Measurements from ENCODE around the gene AGBL4.

Gene AGBL4

DNA sequence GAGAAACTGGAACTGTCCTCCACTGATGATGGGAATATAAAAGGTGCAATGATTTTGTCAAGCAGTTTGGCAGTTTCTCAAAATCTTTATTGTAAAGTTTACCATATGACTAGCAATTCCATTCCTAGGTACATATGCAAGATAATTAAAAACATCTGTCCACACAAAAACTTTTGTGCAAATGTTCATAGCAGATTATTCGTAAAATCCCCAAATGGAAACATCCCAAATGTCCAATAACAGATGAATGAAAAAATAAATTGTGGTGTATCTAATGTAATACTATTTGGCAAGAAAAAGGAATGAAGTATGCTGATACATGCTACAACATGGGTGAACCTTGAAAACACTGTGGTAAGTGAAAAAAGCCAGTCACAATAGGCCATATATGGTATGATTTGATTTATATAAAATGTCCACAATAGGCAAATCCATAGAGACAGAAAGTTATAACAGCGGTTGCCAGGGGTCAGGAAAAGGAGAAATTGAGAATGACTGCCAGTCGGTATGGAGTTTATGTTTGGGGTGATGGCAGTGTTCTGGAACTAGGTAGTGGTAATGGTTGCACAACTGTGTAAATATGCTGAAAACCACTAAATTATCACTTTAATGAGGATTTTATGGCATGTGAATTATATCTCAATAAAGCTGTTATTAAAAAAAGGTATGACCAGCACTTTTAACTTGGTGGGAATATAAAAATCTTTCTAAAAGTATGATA, 1165.4 kb downstream of the AGBL4 start:
- Histone ChIP-seq H2AFZ (ENCODE audit: low read length) (no peak overlapping the region), H3K4me2 (ENCODE audit: low read length) (no peak overlapping the region), H3K4me1 (ENCODE audit: insufficient read depth, low read length, severe bottlenecking) (no peaks in the 10 kb centered on the region), H3K9me3 (ENCODE audit: low read length) (no peaks in the 10 kb centered on the region), H3K4me3 (ENCODE audit: low read depth, low read length, poor library complexity, severe bottlenecking) (no peak overlapping the region), H3K79me2 (ENCODE audit: insufficient read depth, low read length) (no peaks in the 10 kb centered on the region), H4K20me1 (ENCODE audit: insufficient read depth, low read length) (no peaks in the 10 kb centered on the region), H3K9me2 (ENCODE audit: low read depth, low read length) (no peaks in the 10 kb centered on the region), H3K36me3 (ENCODE audit: insufficient read depth, low read length) (no peaks in the 10 kb centered on the region), H3K27ac (ENCODE audit: low read depth, low read length, poor library complexity, severe bottlenecking) (no peak overlapping the region), H3F3A (ENCODE audit: insufficient read depth, low read length) (no peaks in the 10 kb centered on the region), H3K9ac (ENCODE audit: low read length) (no peak overlapping the region), H3K27me3 (ENCODE audit: insufficient read depth, low read length) (no peaks in the 10 kb centered on the region)
- TF ChIP-seq EZH2 (IDR thresholded peaks at IDR 0.05; ENCODE audit: borderline replicate concordance, low read length): no peak
- TF ChIP-seq, protein P1, sequence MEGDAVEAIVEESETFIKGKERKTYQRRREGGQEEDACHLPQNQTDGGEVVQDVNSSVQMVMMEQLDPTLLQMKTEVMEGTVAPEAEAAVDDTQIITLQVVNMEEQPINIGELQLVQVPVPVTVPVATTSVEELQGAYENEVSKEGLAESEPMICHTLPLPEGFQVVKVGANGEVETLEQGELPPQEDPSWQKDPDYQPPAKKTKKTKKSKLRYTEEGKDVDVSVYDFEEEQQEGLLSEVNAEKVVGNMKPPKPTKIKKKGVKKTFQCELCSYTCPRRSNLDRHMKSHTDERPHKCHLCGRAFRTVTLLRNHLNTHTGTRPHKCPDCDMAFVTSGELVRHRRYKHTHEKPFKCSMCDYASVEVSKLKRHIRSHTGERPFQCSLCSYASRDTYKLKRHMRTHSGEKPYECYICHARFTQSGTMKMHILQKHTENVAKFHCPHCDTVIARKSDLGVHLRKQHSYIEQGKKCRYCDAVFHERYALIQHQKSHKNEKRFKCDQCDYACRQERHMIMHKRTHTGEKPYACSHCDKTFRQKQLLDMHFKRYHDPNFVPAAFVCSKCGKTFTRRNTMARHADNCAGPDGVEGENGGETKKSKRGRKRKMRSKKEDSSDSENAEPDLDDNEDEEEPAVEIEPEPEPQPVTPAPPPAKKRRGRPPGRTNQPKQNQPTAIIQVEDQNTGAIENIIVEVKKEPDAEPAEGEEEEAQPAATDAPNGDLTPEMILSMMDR (IDR thresholded peaks at IDR 0.05; ENCODE audit: low read length): no peak

DNA sequence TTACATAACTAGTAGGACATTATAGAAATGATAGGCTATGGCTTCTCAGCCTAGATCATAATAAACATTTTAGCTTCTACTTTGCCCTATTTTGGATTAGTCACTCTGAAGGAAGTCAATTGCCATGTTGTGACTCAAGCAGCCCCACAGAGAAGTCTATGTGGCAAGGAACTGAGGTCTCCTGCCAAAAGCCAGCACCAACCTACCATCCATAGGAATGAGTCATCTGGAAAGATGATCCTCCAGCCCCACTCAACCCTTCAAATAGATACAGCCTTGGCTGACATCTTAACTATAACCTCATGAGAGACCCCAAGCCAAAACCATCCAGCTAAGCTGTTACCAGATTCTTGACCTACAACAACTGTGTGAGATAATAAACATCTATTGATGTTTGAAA, 1170.7 kb downstream of the AGBL4 start:
- Histone ChIP-seq H3K36me3 (ENCODE audit: insufficient read depth, low read length) (no peaks in the 10 kb centered on the region), H4K20me1 (ENCODE audit: insufficient read depth, low read length) (no peaks in the 10 kb centered on the region), H3K27ac (ENCODE audit: low read depth, low read length, poor library complexity, severe bottlenecking) (no peak overlapping the region), H3K9me3 (ENCODE audit: low read length) (no peaks in the 10 kb centered on the region), H3K4me1 (ENCODE audit: insufficient read depth, low read length, severe bottlenecking) (no peaks in the 10 kb centered on the region), H3K79me2 (ENCODE audit: insufficient read depth, low read length) (no peaks in the 10 kb centered on the region), H3K9me2 (ENCODE audit: low read depth, low read length) (no peaks in the 10 kb centered on the region), H2AFZ (ENCODE audit: low read length) (no peak overlapping the region), H3K27me3 (ENCODE audit: insufficient read depth, low read length) (no peaks in the 10 kb centered on the region), H3K9ac (ENCODE audit: low read length) (no peak overlapping the region), H3K4me3 (ENCODE audit: low read depth, low read length, poor library complexity, severe bottlenecking) (no peak overlapping the region), H3K4me2 (ENCODE audit: low read length) (no peak overlapping the region), H3F3A (ENCODE audit: insufficient read depth, low read length) (no peaks in the 10 kb centered on the region)
- TF ChIP-seq, protein P1 (IDR thresholded peaks at IDR 0.05; ENCODE audit: low read length): no peak
- TF ChIP-seq EZH2 (IDR thresholded peaks at IDR 0.05; ENCODE audit: borderline replicate concordance, low read length): no peak

DNA sequence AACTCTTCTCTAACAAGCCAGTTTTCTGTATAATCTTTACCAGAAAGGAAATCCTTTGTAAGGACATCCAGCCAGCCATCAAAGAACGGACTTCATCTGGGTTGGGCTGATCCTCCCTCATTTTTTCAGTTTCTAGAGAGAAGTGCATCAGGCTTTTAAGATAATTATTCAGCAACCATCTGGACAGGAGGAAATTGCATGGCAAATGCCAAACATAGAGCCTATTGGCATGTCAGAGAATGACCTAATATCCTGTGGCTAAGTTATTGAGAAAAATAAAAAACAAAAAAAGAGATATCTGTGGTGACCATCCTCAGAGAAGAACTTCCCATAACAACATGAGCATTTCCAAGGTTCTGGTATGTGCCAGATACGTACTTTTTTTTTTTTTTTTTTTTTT, 1172.1 kb downstream of the AGBL4 start:
- Histone ChIP-seq H3K36me3 (ENCODE audit: insufficient read depth, low read length) (no peaks in the 10 kb centered on the region), H3K27ac (ENCODE audit: low read depth, low read length, poor library complexity, severe bottlenecking) (no peak overlapping the region), H3F3A (ENCODE audit: insufficient read depth, low read length) (no peaks in the 10 kb centered on the region), H3K4me3 (ENCODE audit: low read depth, low read length, poor library complexity, severe bottlenecking) (no peak overlapping the region), H4K20me1 (ENCODE audit: insufficient read depth, low read length) (no peaks in the 10 kb centered on the region), H2AFZ (ENCODE audit: low read length) (no peak overlapping the region), H3K4me1 (ENCODE audit: insufficient read depth, low read length, severe bottlenecking) (no peaks in the 10 kb centered on the region), H3K9me3 (ENCODE audit: low read length) (no peaks in the 10 kb centered on the region), H3K9ac (ENCODE audit: low read length) (no peak overlapping the region), H3K27me3 (ENCODE audit: insufficient read depth, low read length) (no peaks in the 10 kb centered on the region), H3K9me2 (ENCODE audit: low read depth, low read length) (no peaks in the 10 kb centered on the region), H3K4me2 (ENCODE audit: low read length) (no peak overlapping the region), H3K79me2 (ENCODE audit: insufficient read depth, low read length) (no peaks in the 10 kb centered on the region)
- TF ChIP-seq, protein P1 (IDR thresholded peaks at IDR 0.05; ENCODE audit: low read length): no peak
- no peak for TF ChIP-seq EZH2 (IDR thresholded peaks at IDR 0.05; ENCODE audit: borderline replicate concordance, low read length)

All from OCI-LY1 (cell line).